Upper lobe of left lung (tissue), 4 donors: ENCODE results near the gene DIP2C.

Experiments
- CTCF ChIP-seq, 6 experiments: fragments of 450-650 bp in 4 of 6; fragments of 200-600 bp in 2 of 6; sonication (generic) in 2 of 6; IDR thresholded peaks; one replicate each; pipeline ENCODE4 v1.5.1; 2016 to 2019; ENCODE audit warnings: antibody characterized with exemption in 6 of 6
- EP300 ChIP-seq, 4 donors: sonication (generic); formaldehyde crosslinking; IDR thresholded peaks; one replicate each; pipeline ENCODE4 v1.5.1; 2017; ENCODE audit warnings: antibody characterized with exemption in 4 of 4, control low read depth in 2 of 4
- POLR2A ChIP-seq, 4 donors: fragments of 450-650 bp; IDR thresholded peaks; one replicate each; pipeline ENCODE4 v1.5.1; 2016 to 2017; ENCODE audit warnings: antibody characterized with exemption in 4 of 4, mild to moderate bottlenecking in 2 of 4
- POLR2AphosphoS5 ChIP-seq, 2 donors: sonication (generic); formaldehyde crosslinking; IDR thresholded peaks; one replicate each; pipeline ENCODE4 v1.5.1; 2017; ENCODE audit warnings: antibody characterized with exemption in 2 of 2

- no peak for TF ChIP-seq CTCF (IDR thresholded peaks at IDR 0.05)
- TF ChIP-seq POLR2A (IDR thresholded peaks at IDR 0.05): no peak
- no peak for TF ChIP-seq EP300 (IDR thresholded peaks at IDR 0.05)
- no peak for TF ChIP-seq POLR2AphosphoS5 (IDR thresholded peaks at IDR 0.05)
Observed at GRCh38 chr10:381346-381745, 308.1 kb downstream of the DIP2C start.
